H7 (cell line): ENCODE measurements around the gene CEP44. TPM values are rescaled to one million over a fixed set of nuclear protein-coding genes. Genes with fewer than 3 reads are reported as not detected.
"Not testable (repeated sequence)": the region's sequence is repeated elsewhere in the genome, so short reads cannot be mapped to it uniquely, and the experiment has no call there.

Experiments
- DNase-seq: peaks from one replicate; pipeline ENCODE4 v3.0.0; 2012
- H3K27me3 ChIP-seq: 2 replicates; pipeline ENCODE4 v1.6.0; 2011; ENCODE audit warnings: mild to moderate bottlenecking, low read length; ENCODE audit not compliant: control insufficient read depth, insufficient read depth
- H3K36me3 ChIP-seq: replicated peaks from 2 replicates; pipeline ENCODE4 v1.5.1; 2011; ENCODE audit warnings: low read length; ENCODE audit not compliant: control insufficient read depth, insufficient read depth
- H3K4me3 ChIP-seq: 2 replicates; pipeline ENCODE4 v1.5.1; 2011; ENCODE audit warnings: low read depth, mild to moderate bottlenecking, control low read depth, low read length, moderate library complexity; ENCODE audit not compliant: insufficient read depth
- total RNA-seq: library from RNA; depleted of rRNA; stranded (reverse); fragments of >200 nt; shearing (Covaris generic); gene quantifications from 2 replicates; pipeline ENCODE4 v1.2.3, GENCODE V29; 2014; rRNA removed

CEP44 gene, protein sequence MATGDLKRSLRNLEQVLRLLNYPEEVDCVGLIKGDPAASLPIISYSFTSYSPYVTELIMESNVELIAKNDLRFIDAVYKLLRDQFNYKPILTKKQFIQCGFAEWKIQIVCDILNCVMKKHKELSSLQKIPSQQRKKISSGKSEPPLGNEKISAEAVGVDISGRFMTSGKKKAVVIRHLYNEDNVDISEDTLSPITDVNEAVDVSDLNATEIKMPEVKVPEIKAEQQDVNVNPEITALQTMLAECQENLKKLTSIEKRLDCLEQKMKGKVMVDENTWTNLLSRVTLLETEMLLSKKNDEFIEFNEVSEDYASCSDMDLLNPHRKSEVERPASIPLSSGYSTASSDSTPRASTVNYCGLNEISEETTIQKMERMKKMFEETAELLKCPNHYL
- total RNA-seq = 17.0 and 23.8 TPM in 2 replicates

GRCh38 chr4:174283507-174284471, at the start of gene CEP44, which contains the start of gene FBXO8:
Gene CEP44 (plus strand): TSS chr4:174283911. CDS start chr4:174299122, 15,211 bp downstream.
Gene FBXO8 (minus strand): TSS chr4:174283667. CDS start chr4:174263092, 20,575 bp downstream.
- H3K4me3 ChIP-seq = peak within 1 kb of the TSS; percentile 91
- peak; percentile 56 for DNase-seq
- H3K36me3 ChIP-seq = no peaks in the 10 kb centered on the region
- no peaks in the 10 kb centered on the region for H3K27me3 ChIP-seq

DNA sequence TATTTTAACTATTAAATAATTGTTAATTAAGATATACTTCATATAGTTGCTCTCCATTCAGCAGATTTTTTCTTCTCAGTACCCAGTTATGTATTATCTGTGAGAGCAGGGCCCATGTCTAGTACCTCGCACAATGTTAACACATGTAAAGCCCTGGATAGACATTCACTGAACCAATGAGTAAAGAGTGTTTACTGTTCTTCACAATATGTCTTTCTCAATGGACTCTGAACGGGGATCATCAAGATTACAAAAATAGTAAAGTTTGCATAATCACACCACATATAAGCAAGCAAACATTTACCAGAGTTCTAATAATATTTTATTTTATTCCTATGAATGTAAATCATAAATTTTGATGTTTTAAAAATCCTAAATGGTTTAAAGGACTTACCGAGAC, 47.4 kb upstream of the CEP44 start:
- no peaks in the 10 kb centered on the region for H3K27me3 ChIP-seq
- H3K36me3 ChIP-seq = no peaks in the 10 kb centered on the region
- DNase-seq = no peak
- no peak overlapping the region for H3K4me3 ChIP-seq

- H3K4me3 ChIP-seq = no peak overlapping the region
- no peaks in the 10 kb centered on the region for H3K36me3 ChIP-seq
- DNase-seq = no peak
- no peaks in the 10 kb centered on the region; the same call in 1 of the 2 replicates for H3K27me3 ChIP-seq
Measured at GRCh38 chr4:174241162-174241561, 42.5 kb upstream of the CEP44 start.

DNA sequence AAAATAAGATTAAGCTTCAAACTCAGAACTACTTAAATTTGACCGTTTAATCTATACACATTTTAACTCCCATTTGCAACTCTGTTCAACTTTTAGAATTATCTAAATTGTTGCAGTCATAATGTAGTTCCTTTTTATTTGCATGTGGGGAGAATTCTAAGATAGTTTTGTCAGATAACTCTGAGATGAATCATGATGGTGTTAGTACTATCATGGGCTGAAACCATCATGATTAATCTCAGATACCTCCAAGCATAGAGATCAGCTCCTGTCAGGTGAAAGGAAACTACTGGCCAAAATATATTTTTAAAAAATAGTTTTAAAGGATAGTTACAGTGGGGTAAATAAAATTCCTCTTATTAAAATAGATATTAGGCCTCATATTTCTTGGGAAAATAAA, 39.3 kb upstream of the CEP44 start:
- DNase-seq = no peak
- H3K4me3 ChIP-seq = no peak overlapping the region
- H3K36me3 ChIP-seq = no peaks in the 10 kb centered on the region
- H3K27me3 ChIP-seq = no peaks in the 10 kb centered on the region; the same call in 1 of the 2 replicates

- H3K36me3 ChIP-seq = no peaks in the 10 kb centered on the region
- H3K27me3 ChIP-seq = no peaks in the 10 kb centered on the region; the same call in 1 of the 2 replicates
- no peak for DNase-seq
- H3K4me3 ChIP-seq = no peak overlapping the region
Measured at GRCh38 chr4:174245714-174246113, 38.0 kb upstream of the CEP44 start.

GRCh38 chr4:174248407-174248806, 35.3 kb upstream of the CEP44 start:
- Histone ChIP-seq H3K4me3 (no peak overlapping the region), H3K27me3 (no peaks in the 10 kb centered on the region), H3K36me3 (no peaks in the 10 kb centered on the region)
- no peak for DNase-seq

DNA sequence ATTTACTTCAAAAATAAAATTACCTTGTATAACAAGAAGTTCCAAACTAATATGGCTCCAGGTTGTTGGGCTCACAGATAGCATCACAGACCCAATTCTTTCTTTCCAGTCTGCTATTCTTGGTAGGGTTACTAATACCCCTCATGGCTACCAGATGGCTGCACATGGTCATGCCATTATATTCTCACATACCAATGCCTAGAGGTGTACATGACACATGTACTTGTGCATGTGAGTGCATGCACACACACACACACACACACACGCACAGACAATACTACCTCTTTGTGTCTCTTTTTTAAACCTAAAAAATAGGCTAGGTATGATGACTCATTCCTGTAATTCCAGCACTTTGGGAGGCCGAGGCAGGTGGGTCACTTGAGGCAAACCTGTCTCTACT, 31.3 kb upstream of the CEP44 start:
- Histone ChIP-seq H3K36me3 (no peaks in the 10 kb centered on the region), H3K4me3 (no peak overlapping the region), H3K27me3 (no peaks in the 10 kb centered on the region)
- DNase-seq = no peak

GRCh38 chr4:174254613-174255012, 29.1 kb upstream of the CEP44 start:
- Histone ChIP-seq H3K36me3 (no peaks in the 10 kb centered on the region), H3K27me3 (no peaks in the 10 kb centered on the region), H3K4me3 (no peak overlapping the region)
- no peak for DNase-seq

DNA sequence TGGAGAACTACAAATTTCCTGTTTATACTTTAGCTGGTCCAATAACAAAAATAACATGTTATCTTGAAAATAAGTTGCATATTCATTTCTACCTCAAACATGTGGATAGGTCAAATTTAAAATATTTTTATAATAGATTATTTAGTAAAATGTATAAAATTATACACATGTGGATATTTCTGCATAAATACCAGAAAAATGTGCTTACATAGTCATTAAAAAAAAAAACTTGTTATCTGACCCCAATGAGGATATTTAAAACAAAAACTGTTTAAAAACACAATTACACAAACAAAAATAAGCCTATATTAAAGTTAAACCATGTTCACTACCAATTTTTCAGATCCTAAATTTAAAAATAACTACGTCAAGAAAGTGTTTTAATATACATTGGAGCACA, 28.3 kb upstream of the CEP44 start:
- DNase-seq = no peak
- Histone ChIP-seq H3K4me3 (no peak overlapping the region), H3K27me3 (no peaks in the 10 kb centered on the region), H3K36me3 (no peaks in the 10 kb centered on the region)

DNA sequence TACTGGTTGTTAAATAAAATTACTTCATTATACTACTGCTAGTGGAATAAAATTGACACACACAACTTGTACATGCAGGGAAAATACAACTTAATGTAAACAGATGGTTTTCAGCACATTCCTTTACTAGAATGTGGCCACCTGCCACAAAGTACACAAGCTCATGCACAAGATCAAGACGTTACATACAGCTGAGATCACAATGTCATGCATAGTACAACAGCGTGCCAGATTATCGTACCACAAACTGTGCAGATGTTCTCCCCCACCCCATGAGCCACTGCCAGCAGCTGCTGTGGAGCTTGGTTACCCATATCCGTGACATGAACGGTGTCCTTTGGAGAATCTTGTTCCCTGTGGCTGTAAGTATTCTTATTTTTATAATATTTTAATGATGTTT, 27.9 kb upstream of the CEP44 start:
- Histone ChIP-seq H3K36me3 (no peaks in the 10 kb centered on the region), H3K27me3 (no peaks in the 10 kb centered on the region), H3K4me3 (no peak overlapping the region)
- no peak for DNase-seq

GRCh38 chr4:174256277-174256713, 27.4 kb upstream of the CEP44 start:
- H3K4me3 ChIP-seq = no peak overlapping the region
- no peaks in the 10 kb centered on the region for H3K36me3 ChIP-seq
- H3K27me3 ChIP-seq = no peaks in the 10 kb centered on the region
- DNase-seq = no peak

GRCh38 chr4:174259580-174259979, 24.1 kb upstream of the CEP44 start:
- Histone ChIP-seq H3K27me3 (no peaks in the 10 kb centered on the region), H3K4me3 (no peak overlapping the region), H3K36me3 (no peaks in the 10 kb centered on the region)
- DNase-seq = no peak

DNA sequence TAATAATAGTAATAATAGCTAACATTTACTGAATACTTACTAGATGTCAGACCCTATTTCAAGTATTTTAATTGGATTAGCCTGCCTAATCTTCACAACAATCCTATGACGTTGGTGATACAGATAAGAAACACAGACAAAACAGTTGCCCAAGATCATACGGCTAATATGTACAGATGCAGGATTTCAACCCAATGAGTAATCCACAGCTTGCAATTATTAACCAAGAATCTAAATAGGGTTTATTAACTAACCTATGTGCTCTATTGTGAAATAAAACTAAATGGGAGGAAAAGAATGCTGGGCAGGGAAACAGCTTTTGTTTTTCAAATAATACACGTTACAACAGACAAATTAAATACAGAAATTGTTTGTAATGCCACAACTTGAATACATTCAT, 23.6 kb upstream of the CEP44 start:
- Histone ChIP-seq H3K4me3 (no peak overlapping the region), H3K36me3 (no peaks in the 10 kb centered on the region), H3K27me3 (no peaks in the 10 kb centered on the region)
- no peak for DNase-seq

DNA sequence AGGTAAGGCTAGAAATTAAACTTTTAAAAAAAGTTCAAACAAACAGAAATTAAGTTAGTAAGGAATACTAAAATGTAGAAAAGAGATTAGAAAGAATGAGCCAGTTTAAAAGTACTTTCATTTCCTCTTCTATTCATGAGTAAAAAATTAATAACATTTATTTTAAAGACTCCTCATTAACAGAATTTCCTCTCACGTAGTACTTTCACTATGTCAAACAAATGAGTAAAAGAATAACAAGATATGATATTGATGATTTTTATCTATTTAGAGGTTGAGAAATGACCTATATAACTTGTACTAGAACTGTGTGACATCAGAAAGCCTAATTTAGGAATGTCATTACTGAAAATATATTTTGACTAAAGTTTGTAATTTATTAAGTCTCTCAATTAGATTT, 22.3 kb upstream of the CEP44 start:
- H3K36me3 ChIP-seq, DNase-seq, H3K27me3 ChIP-seq, H3K4me3 ChIP-seq: not testable (repeated sequence)
